Peyer's patch (tissue), 4 donors: ENCODE results near the gene DNAJC12. TPM values are rescaled to one million over a fixed set of nuclear protein-coding genes. Genes with fewer than 3 reads are reported as not detected.

Source experiments
- DNase-seq, 3 donors: peaks; one replicate each; pipeline ENCODE4 v3.0.0-alpha.2; 2017 to 2019
- H3K27ac ChIP-seq, 4 donors: fragments of 200-600 bp; sonication (generic); one replicate each; pipeline ENCODE4 v1.5.1; 2016 to 2019
- H3K27me3 ChIP-seq, 2 donors: fragments of 200-600 bp; sonication (generic); one replicate each; pipeline ENCODE4 v1.5.1; 2019
- H3K36me3 ChIP-seq, 3 donors: fragments of 200-600 bp; sonication (generic); one replicate each; pipeline ENCODE4 v1.5.1; 2016 to 2019
- H3K4me1 ChIP-seq, 4 donors: fragments of 200-600 bp; sonication (generic); one replicate each; pipeline ENCODE4 v1.5.1; 2016 to 2019
- H3K4me3 ChIP-seq, 4 donors: fragments of 200-600 bp; sonication (generic); 1 replicate in 3 of 4; 2 replicates in 1 of 4; pipeline ENCODE4 v1.5.1; 2016 to 2019; ENCODE audit warnings: mild to moderate bottlenecking in 1 of 4
- H3K9me3 ChIP-seq, 4 donors: fragments of 200-600 bp; sonication (generic); one replicate each; pipeline ENCODE4 v1.5.1; 2016 to 2019; ENCODE audit warnings: mild to moderate bottlenecking in 1 of 4
- CTCF ChIP-seq, 6 experiments: fragments of 450-650 bp in 4 of 6; fragments of 200-600 bp in 2 of 6; sonication (generic) in 1 of 6; IDR thresholded peaks; one replicate each; pipeline ENCODE4 v1.5.1; 2017 to 2019; ENCODE audit warnings: antibody characterized with exemption in 6 of 6, mild to moderate bottlenecking in 3 of 6, moderate library complexity in 1 of 6
- POLR2A ChIP-seq, 2 donors: fragments of 450-650 bp; IDR thresholded peaks; one replicate each; pipeline ENCODE4 v1.5.1; 2017; ENCODE audit warnings: antibody characterized with exemption in 2 of 2, mild to moderate bottlenecking in 2 of 2, moderate library complexity in 2 of 2
- total RNA-seq, 4 donors: library from RNA; depleted of rRNA; stranded (reverse); fragments of >200 nt; gene quantifications; one replicate each; pipeline ENCODE4 v1.1.0, GENCODE V29; 2016

Gene DNAJC12
- total RNA-seq, 4 donors from 2014 or later = 1.8 to 3.3 (median 1.9) TPM; not detected in 1

DNA sequence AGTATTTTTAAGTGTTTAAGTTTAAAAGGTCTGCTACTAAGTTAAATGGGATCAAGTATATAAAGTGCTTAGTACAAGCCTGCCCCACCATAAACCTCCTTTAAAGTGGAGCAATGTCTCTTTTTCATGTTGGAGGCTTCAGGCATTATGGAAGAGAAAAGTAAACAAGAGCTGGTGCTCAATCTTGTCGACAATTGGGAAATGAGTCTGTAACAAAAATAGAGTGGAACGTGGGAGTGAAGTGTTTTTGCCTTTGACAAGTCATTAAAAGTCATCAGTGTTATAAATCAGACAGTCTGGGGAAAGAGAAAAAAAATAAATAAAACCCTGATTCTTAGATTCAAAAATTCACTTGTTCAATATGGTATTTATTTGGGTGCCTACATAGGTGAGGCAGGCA, 44.7 kb downstream of the DNAJC12 start:
- Histone ChIP-seq H3K27me3 (no peaks in the 10 kb centered on the region), H3K4me3 (no peak overlapping the region), H3K4me1 (no peaks in the 10 kb centered on the region), H3K36me3 (no peaks in the 10 kb centered on the region), H3K27ac (no peak overlapping the region), H3K9me3 (no peaks in the 10 kb centered on the region)
- DNase-seq = no peak
- TF ChIP-seq POLR2A (IDR thresholded peaks at IDR 0.05) (no peak), CTCF (IDR thresholded peaks at IDR 0.05) (no peak)

DNA sequence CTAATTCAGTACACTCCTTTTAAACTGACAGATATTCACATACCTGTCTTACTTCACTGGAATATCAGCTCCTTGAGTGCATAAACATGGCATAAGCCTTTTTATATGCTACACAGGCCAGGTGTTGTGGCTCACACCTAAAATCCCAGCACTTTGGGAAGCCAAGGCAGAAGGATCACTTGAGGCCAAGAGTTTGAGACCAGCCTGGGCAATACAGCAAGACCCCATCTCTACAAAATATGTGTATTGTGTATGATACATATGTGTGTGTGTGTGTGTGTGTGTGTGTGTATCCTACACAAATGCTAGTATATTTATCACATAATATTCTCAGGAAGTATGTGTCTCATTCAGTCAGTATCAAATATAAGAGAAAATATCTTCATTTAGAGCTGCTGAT, 45.3 kb downstream of the DNAJC12 start:
- no peak overlapping the region for H3K4me3 ChIP-seq
- no peaks in the 10 kb centered on the region for H3K4me1 ChIP-seq
- no peaks in the 10 kb centered on the region for H3K36me3 ChIP-seq
- TF ChIP-seq POLR2A (IDR thresholded peaks at IDR 0.05) (no peak), CTCF (IDR thresholded peaks at IDR 0.05) (no peak)
- no peaks in the 10 kb centered on the region for H3K9me3 ChIP-seq
- H3K27me3 ChIP-seq = no peaks in the 10 kb centered on the region
- no peak overlapping the region for H3K27ac ChIP-seq
- DNase-seq = no peak

- no peaks in the 10 kb centered on the region for H3K27me3 ChIP-seq
- no peaks in the 10 kb centered on the region for H3K4me1 ChIP-seq
- TF ChIP-seq CTCF (IDR thresholded peaks at IDR 0.05) (no peak), POLR2A (IDR thresholded peaks at IDR 0.05) (no peak)
- H3K27ac ChIP-seq = no peak overlapping the region
- no peak for DNase-seq
- no peaks in the 10 kb centered on the region for H3K36me3 ChIP-seq
- H3K9me3 ChIP-seq = no peaks in the 10 kb centered on the region
- H3K4me3 ChIP-seq = no peak overlapping the region
Measured at GRCh38 chr10:67790534-67791408, 47.2 kb downstream of the DNAJC12 start.

DNA sequence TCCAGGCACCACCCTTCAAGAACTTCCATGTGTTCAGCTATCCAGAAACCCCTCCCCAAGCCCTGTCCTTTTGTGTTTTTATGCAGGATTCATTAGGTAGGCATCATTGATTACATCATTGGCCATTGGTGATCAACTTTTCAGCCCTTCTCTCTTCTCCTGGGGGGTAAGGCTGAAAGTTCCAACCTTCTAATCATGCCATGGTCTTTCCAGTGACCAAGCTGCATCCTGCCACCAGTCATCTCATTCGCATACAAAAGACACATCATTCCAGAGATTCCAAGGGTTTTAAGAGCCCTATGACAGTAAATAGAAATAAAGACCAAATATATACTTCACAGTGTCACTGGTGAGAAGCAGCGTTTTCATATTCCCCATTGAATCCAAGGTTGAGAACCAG, 48.2 kb downstream of the DNAJC12 start:
- no peaks in the 10 kb centered on the region for H3K27me3 ChIP-seq
- TF ChIP-seq POLR2A (IDR thresholded peaks at IDR 0.05) (no peak), CTCF (IDR thresholded peaks at IDR 0.05) (no peak)
- no peak overlapping the region for H3K4me3 ChIP-seq
- H3K4me1 ChIP-seq = no peaks in the 10 kb centered on the region
- H3K9me3 ChIP-seq = no peaks in the 10 kb centered on the region
- DNase-seq = no peak
- no peak overlapping the region for H3K27ac ChIP-seq
- H3K36me3 ChIP-seq = no peaks in the 10 kb centered on the region

DNA sequence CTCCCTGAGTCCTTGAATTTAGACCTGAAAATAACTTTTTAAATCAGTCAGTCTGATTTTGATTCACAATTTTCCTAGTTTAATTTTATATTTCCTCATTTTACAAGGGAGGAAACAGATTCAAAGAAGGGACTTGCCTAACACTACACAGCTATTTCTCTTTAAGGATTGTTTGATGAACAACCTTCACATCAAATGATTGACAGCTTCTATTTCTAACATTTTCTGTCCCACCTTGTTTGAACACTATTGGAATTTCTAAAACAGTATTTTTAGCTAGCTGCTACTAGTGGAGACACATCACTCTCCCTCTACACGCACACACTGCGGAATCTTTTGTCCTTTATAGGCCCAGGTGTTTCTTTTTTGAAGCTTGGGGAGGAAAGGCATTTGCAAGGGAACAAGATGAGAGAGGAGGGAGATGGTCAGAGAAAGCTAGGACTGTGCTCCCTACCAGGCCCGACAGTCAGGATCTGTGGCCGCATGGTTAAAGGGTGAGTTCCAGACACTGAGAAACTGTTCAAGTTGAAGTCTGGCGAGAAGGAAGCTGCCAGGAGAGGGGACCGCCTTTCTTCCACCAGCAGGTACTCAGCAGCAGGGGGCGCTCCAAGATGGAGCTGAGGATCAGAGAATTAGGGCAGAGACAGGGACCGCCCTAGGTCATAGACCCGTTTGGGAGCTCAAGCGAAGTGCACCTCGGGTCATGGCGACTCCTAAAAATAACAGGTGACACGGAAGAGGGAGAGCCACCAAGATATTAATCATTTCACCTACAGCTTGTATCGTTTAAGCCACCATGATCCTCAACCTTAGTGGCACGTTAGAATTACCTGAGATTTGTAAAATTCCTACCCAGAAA, 49.7 kb downstream of the DNAJC12 start:
- TF ChIP-seq POLR2A (IDR thresholded peaks at IDR 0.05) = no peak
- TF ChIP-seq CTCF (IDR thresholded peaks at IDR 0.05) = peak; percentile 25 to 53 (median 48)
- H3K27ac ChIP-seq = no peak overlapping the region
- no peaks in the 10 kb centered on the region for H3K36me3 ChIP-seq
- no peak overlapping the region for H3K4me3 ChIP-seq
- H3K4me1 ChIP-seq = peaks cover 0 to 7% (median 0%) of the 10 kb centered on the region in 4 donors
- no peaks in the 10 kb centered on the region for H3K27me3 ChIP-seq
- no peaks in the 10 kb centered on the region for H3K9me3 ChIP-seq
- DNase-seq = peak; percentile 71 to 87 (median 72)
